Osteocyte (in vitro differentiated cells): ENCODE data around the gene NEK1. TPM values are rescaled to one million over a fixed set of nuclear protein-coding genes. Genes with fewer than 3 reads are reported as not detected.

Experiments
- DNase-seq: peaks from one replicate; pipeline ENCODE4 v3.0.0; 2021; ENCODE audit warnings: mixed read lengths; ENCODE audit not compliant: unreplicated experiment; ENCODE audit errors: extremely low spot score
- H3K27ac Mint-ChIP-seq: one replicate; pipeline ENCODE4 v1.8.0; 2021; ENCODE audit warnings: mild to moderate bottlenecking, mixed read lengths; ENCODE audit not compliant: unreplicated experiment
- H3K27me3 Mint-ChIP-seq: one replicate; pipeline ENCODE4 v1.8.0; 2021; ENCODE audit warnings: mixed read lengths; ENCODE audit not compliant: unreplicated experiment
- H3K36me3 Mint-ChIP-seq: one replicate; pipeline ENCODE4 v1.8.0; 2021; ENCODE audit warnings: mixed read lengths; ENCODE audit not compliant: unreplicated experiment
- H3K4me1 Mint-ChIP-seq: one replicate; pipeline ENCODE4 v1.8.0; 2021; ENCODE audit warnings: mixed read lengths; ENCODE audit not compliant: unreplicated experiment
- H3K4me3 Mint-ChIP-seq: one replicate; pipeline ENCODE4 v1.8.0; 2021; ENCODE audit warnings: mild to moderate bottlenecking, moderate library complexity, mixed read lengths; ENCODE audit not compliant: unreplicated experiment
- H3K9me3 Mint-ChIP-seq: one replicate; pipeline ENCODE4 v1.8.0; 2021; ENCODE audit warnings: mixed read lengths; ENCODE audit not compliant: unreplicated experiment
- total RNA-seq: library from RNA; stranded (reverse); gene quantifications from 2 replicates; pipeline ENCODE4 v1.2.1, GENCODE V29; 2021
- TF ChIP-seq, protein P1 (sequence below): fragments of 200-600 bp; sonication (generic); IDR thresholded peaks from 2 replicates; pipeline ENCODE4 v1.5.0; 2021; ENCODE audit warnings: antibody characterized with exemption, mild to moderate bottlenecking, moderate library complexity

Gene NEK1
- total RNA-seq, 1 donor from 2014 or later = 17.7 TPM

DNA sequence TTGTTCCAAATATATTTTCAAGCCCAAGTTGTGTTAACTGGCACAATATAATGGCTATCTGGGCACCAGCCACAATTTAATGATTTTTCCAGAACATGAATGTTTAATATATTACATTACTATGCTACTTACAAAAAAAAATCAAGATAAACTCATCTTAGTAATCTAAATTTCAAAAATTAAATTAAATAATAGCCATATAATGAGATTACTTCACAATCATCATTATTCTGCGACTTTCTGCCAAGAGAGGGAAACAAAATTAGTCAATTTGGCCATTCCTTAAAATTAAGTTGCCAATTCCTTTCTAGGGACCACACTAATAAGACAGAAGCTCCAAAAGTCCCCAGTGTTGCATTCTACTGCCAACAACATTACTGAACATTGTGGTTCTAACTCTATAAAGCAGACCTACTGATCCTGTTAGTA, 7.5 kb downstream of the NEK1 start:
- H3K4me1 Mint-ChIP-seq = peaks cover 10% of the 10 kb centered on the region
- H3K27ac Mint-ChIP-seq = peak overlapping the region; percentile 61
- H3K4me3 Mint-ChIP-seq = no peak overlapping the region
- TF ChIP-seq, protein P1, sequence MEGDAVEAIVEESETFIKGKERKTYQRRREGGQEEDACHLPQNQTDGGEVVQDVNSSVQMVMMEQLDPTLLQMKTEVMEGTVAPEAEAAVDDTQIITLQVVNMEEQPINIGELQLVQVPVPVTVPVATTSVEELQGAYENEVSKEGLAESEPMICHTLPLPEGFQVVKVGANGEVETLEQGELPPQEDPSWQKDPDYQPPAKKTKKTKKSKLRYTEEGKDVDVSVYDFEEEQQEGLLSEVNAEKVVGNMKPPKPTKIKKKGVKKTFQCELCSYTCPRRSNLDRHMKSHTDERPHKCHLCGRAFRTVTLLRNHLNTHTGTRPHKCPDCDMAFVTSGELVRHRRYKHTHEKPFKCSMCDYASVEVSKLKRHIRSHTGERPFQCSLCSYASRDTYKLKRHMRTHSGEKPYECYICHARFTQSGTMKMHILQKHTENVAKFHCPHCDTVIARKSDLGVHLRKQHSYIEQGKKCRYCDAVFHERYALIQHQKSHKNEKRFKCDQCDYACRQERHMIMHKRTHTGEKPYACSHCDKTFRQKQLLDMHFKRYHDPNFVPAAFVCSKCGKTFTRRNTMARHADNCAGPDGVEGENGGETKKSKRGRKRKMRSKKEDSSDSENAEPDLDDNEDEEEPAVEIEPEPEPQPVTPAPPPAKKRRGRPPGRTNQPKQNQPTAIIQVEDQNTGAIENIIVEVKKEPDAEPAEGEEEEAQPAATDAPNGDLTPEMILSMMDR = no peak
- no peaks in the 10 kb centered on the region for H3K9me3 Mint-ChIP-seq
- H3K36me3 Mint-ChIP-seq = peaks cover 26% of the 10 kb centered on the region
- H3K27me3 Mint-ChIP-seq = no peaks in the 10 kb centered on the region
- DNase-seq = no peak

GRCh38 chr4:169604131-169604900, 8.1 kb downstream of the NEK1 start:
- Mint-ChIP-seq H3K4me1 (peaks cover 8% of the 10 kb centered on the region), H3K36me3 (peaks cover 26% of the 10 kb centered on the region), H3K27me3 (no peaks in the 10 kb centered on the region), H3K9me3 (no peaks in the 10 kb centered on the region), H3K27ac (peak overlapping the region; percentile 61), H3K4me3 (no peak overlapping the region)
- TF ChIP-seq, protein P1 = no peak
- DNase-seq = no peak

GRCh38 chr4:169603312-169603711, 9.1 kb downstream of the NEK1 start:
- H3K4me1 Mint-ChIP-seq = peaks cover 8% of the 10 kb centered on the region
- H3K27ac Mint-ChIP-seq = no peak overlapping the region
- H3K36me3 Mint-ChIP-seq = peaks cover 28% of the 10 kb centered on the region
- TF ChIP-seq, protein P1 = no peak
- no peak for DNase-seq
- no peaks in the 10 kb centered on the region for H3K27me3 Mint-ChIP-seq
- no peak overlapping the region for H3K4me3 Mint-ChIP-seq
- no peaks in the 10 kb centered on the region for H3K9me3 Mint-ChIP-seq

DNA sequence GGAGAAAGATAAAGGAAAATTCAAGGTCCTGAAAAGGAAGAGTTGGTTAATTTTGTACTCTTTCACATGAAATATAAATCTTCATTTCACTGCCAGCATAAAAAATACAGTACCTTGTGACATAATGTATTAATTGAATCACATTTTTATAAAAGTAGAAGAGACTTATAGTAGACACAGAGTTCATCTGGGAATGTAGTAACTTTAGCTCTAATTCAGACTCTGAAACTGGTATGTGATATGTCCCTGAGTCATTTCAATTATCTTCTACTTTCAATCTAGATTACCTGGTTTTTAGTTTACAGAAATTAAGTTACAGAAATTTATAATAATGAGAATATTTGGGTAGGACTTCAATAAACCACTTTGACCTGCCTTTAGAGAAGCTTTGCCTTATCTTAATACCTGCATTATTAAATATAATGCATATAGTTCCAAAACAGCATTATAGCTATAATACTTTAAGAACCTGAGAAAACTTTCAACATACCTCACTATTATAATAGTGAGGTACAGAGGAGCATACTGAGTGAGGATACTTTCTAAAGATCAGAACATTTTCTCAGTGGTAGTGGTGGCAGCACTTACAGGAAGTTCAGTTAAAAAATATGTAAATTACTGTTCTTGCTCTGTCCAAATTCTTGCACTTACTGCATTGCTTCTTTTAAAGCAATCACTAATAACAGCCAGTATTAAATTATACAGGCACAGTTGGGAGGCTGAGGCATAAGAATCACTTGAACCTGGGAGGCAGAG, 11.2 kb downstream of the NEK1 start:
- TF ChIP-seq, protein P1 = no peak
- no peaks in the 10 kb centered on the region for H3K27me3 Mint-ChIP-seq

GRCh38 chr4:169594560-169595195, 17.7 kb downstream of the NEK1 start:
- H3K36me3 Mint-ChIP-seq = peaks cover 25% of the 10 kb centered on the region
- DNase-seq = no peak
- no peaks in the 10 kb centered on the region for H3K27me3 Mint-ChIP-seq
- H3K27ac Mint-ChIP-seq = no peak overlapping the region
- TF ChIP-seq, protein P1 = no peak
- H3K4me1 Mint-ChIP-seq = no peaks in the 10 kb centered on the region
- H3K9me3 Mint-ChIP-seq = no peaks in the 10 kb centered on the region
- H3K4me3 Mint-ChIP-seq = no peak overlapping the region

More for the DNA sequence above, 11.2 kb downstream of the NEK1 start:
- Mint-ChIP-seq H3K4me3 (no peak overlapping the region), H3K27ac (no peak overlapping the region), H3K36me3 (peaks cover 26% of the 10 kb centered on the region), H3K9me3 (no peaks in the 10 kb centered on the region), H3K4me1 (peaks cover 8% of the 10 kb centered on the region)
- no peak for DNase-seq
